ENCODE data around the gene ZNF684. TPM values are rescaled to one million over a fixed set of nuclear protein-coding genes. Genes with fewer than 3 reads are reported as not detected.
"Not testable (repeated sequence)": the region's sequence is repeated elsewhere in the genome, so short reads cannot be mapped to it uniquely, and the experiment has no call there.

The ZNF684 gene
- polyA plus RNA-seq, 1 donor: 5.6 TPM

DNA sequence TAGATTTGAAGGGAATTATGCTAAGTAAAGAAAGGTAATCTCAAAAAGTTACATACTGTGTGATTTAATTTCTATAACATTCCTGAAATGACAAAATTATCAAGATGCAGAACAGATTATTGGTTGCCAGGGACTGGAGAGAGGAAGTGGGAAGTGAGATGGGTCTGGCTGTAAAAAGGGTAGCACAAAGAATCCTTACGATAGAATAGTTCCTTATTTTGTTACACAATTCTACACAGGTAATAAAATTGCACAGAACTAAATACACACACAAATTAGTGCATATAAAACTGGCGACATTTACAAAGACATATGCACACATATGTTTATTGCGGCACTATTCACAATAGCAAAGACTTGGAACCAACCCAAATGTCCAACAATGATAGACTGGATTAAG, 33.5 kb downstream of the ZNF684 start:
- no peaks in the 10 kb centered on the region for H3K36me3 ChIP-seq (ENCODE audit: control insufficient read depth, insufficient read depth, low read length)
- H3K9me3 ChIP-seq (ENCODE audit: control insufficient read depth, low read depth, low read length): no peaks in the 10 kb centered on the region
- no peak overlapping the region for H3K4me3 ChIP-seq (ENCODE audit: low read length)
- no peaks in the 10 kb centered on the region for H3K27me3 ChIP-seq (ENCODE audit: control insufficient read depth, insufficient read depth, low read length)
- no peaks in the 10 kb centered on the region for H3K4me1 ChIP-seq (ENCODE audit: control insufficient read depth, insufficient read depth, low read length)
- WGBS (ENCODE audit: insufficient coverage, low lambda C conversion rate): no CpG with 5 or more reads among the region's 3 CpGs
- no peak for DNase-seq
- H3K27ac ChIP-seq (ENCODE audit: low read length): no peak overlapping the region

DNA sequence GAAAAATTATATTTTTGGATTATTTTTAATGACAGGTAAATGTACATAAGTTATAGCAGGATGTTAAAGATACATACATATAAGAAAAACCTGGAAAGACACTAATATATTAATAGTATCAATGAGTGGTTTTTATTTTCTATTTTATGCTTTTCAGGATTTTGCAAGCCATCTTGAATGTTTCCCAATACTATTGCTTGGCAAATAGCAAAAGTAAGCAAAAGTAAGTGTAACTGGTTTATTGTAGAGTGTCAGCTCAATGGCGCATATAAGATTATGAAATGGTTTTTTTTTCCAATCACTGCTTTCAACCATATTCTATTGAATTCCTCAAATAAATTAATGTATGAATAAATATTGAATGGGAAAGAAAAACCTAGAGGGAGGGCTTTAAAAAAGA, 36.4 kb downstream of the ZNF684 start:
- Histone ChIP-seq H3K27ac (ENCODE audit: low read length) (no peak overlapping the region), H3K4me3 (ENCODE audit: low read length) (no peak overlapping the region), H3K27me3 (ENCODE audit: control insufficient read depth, insufficient read depth, low read length) (no peaks in the 10 kb centered on the region), H3K36me3 (ENCODE audit: control insufficient read depth, insufficient read depth, low read length) (no peaks in the 10 kb centered on the region), H3K9me3 (ENCODE audit: control insufficient read depth, low read depth, low read length) (no peaks in the 10 kb centered on the region), H3K4me1 (ENCODE audit: control insufficient read depth, insufficient read depth, low read length) (no peaks in the 10 kb centered on the region)
- 80% methylated on average over 1 of the region's 1 CpG for WGBS (ENCODE audit: insufficient coverage, low lambda C conversion rate)
- no peak for DNase-seq

DNA sequence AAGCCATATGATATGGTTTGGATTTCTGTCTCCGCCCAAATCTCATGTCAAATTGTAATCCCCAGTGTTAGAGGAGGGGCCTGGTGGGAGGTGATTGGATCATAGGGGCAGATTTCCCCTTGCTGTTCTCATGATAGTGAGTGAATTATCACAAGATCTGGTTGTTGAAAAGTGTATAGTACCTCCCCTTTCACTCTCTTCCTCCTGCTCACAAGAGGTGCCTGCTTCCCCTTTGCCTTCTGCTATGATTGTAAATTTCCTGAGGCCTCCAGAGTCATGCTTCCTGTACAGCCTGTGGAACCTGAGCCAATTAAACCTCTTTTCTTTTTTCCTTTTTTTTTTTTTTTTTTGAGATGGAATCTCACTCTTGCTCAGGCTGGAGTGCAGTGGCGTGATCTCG, 43.4 kb downstream of the ZNF684 start:
- H3K27me3 ChIP-seq (ENCODE audit: control insufficient read depth, insufficient read depth, low read length); H3K4me1 ChIP-seq (ENCODE audit: control insufficient read depth, insufficient read depth, low read length); H3K4me3 ChIP-seq (ENCODE audit: low read length); H3K9me3 ChIP-seq (ENCODE audit: control insufficient read depth, low read depth, low read length); H3K36me3 ChIP-seq (ENCODE audit: control insufficient read depth, insufficient read depth, low read length); H3K27ac ChIP-seq (ENCODE audit: low read length): not testable (repeated sequence)
- DNase-seq: peak in 1 of 2 donors; percentile 6
- no CpG with 5 or more reads among the region's 3 CpGs for WGBS (ENCODE audit: insufficient coverage, low lambda C conversion rate)

DNA sequence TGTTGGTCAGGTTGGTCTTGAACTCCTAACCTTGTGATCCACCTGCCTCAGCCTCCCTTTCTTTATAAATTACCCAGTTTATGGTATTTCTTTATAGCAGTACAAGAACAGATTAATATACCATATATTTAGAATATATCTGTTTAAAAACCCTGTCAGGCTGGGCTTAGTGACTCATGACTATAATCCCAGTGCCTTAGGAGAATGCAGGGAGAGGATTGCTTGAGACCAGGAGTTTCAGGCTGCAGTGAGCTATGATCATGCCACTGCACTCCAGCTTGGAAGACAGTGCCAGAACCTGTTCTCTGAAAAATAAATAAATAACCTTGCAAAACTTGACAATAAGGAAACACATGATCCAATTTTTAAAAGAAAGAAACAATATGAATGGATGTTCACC, 43.9 kb downstream of the ZNF684 start:
- H3K4me1 ChIP-seq (ENCODE audit: control insufficient read depth, insufficient read depth, low read length): no peaks in the 10 kb centered on the region
- no peaks in the 10 kb centered on the region for H3K36me3 ChIP-seq (ENCODE audit: control insufficient read depth, insufficient read depth, low read length)
- H3K4me3 ChIP-seq (ENCODE audit: low read length): no peak overlapping the region
- no peak overlapping the region for H3K27ac ChIP-seq (ENCODE audit: low read length)
- H3K9me3 ChIP-seq (ENCODE audit: control insufficient read depth, low read depth, low read length): no peaks in the 10 kb centered on the region
- no peaks in the 10 kb centered on the region for H3K27me3 ChIP-seq (ENCODE audit: control insufficient read depth, insufficient read depth, low read length)
- no peak for DNase-seq

DNA sequence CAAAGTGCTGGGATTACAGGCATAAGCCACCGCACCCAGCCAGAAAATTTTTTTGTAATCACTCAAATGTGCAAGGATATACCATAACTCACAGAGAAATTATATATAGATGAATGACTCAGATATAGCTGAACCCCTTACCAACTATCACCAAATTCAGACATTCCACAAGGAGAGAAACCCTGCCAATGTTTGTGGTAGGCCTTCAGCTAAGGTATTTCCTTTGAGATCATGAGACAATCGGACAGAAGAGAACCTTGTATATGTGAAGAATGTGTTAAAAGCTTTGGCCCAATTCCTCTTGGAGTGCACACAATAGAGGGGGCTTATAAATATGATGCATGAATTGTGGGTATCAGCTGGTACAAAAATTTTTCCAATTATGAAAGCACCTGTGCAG, 50.7 kb downstream of the ZNF684 start:
- DNase-seq: no peak
- no CpG with 5 or more reads among the region's 2 CpGs for WGBS (ENCODE audit: insufficient coverage, low lambda C conversion rate)
- no peaks in the 10 kb centered on the region for H3K36me3 ChIP-seq (ENCODE audit: control insufficient read depth, insufficient read depth, low read length)
- no peaks in the 10 kb centered on the region for H3K4me1 ChIP-seq (ENCODE audit: control insufficient read depth, insufficient read depth, low read length)
- H3K27me3 ChIP-seq (ENCODE audit: control insufficient read depth, insufficient read depth, low read length): peaks cover 7% of the 10 kb centered on the region
- H3K9me3 ChIP-seq (ENCODE audit: control insufficient read depth, low read depth, low read length): no peaks in the 10 kb centered on the region
- no peak overlapping the region for H3K27ac ChIP-seq (ENCODE audit: low read length)
- H3K4me3 ChIP-seq (ENCODE audit: low read length): no peak overlapping the region

DNA sequence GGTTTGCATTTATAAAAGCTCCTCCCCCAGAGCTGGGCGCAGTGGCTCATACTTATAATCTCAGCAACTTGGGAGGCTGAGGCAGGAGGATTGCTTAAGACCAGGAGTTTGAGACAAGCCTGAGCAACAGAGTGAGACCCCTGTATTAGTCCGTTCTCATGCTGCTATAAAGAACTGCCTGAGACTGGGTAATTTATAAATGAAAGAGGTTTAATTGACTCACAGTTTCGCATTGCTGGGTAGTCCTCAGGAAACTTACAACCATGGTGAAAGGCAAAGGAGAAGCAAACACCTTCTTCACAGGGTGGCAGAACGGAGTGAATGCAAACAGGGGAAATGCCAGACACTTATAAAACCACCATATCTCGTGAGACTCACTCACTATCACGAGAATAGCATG, 52.5 kb downstream of the ZNF684 start:
- H3K36me3 ChIP-seq (ENCODE audit: control insufficient read depth, insufficient read depth, low read length): no peaks in the 10 kb centered on the region
- no peaks in the 10 kb centered on the region for H3K4me1 ChIP-seq (ENCODE audit: control insufficient read depth, insufficient read depth, low read length)
- H3K9me3 ChIP-seq (ENCODE audit: control insufficient read depth, low read depth, low read length): no peaks in the 10 kb centered on the region
- H3K27ac ChIP-seq (ENCODE audit: low read length): no peak overlapping the region
- DNase-seq: no peak
- H3K4me3 ChIP-seq (ENCODE audit: low read length): no peak overlapping the region
- 80% methylated on average over 1 of the region's 6 CpGs for WGBS (ENCODE audit: insufficient coverage, low lambda C conversion rate)
- H3K27me3 ChIP-seq (ENCODE audit: control insufficient read depth, insufficient read depth, low read length): peaks cover 7% of the 10 kb centered on the region

DNA sequence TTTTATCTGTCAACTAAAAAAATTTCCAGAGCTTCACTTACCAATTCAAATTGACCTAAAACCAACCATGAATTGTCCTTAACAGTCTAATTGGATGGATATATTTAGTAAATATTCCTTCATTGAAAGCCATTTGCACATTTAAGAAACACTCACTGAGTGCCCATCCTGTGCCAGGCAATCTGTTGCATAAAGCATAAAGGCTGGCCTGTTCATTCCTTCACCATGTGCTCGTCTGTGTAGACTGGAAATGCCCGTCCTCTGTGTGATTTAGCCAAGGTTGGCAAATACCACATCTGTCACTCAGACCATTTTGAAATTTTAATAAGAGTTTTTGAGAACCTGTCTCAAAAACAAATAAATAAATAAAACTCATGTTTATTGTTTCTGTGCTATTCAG, 57.1 kb downstream of the ZNF684 start:
- no CpG with 5 or more reads among the region's 2 CpGs for WGBS (ENCODE audit: insufficient coverage, low lambda C conversion rate)
- no peak overlapping the region for H3K27ac ChIP-seq (ENCODE audit: low read length)
- no peaks in the 10 kb centered on the region for H3K9me3 ChIP-seq (ENCODE audit: control insufficient read depth, low read depth, low read length)
- no peak overlapping the region for H3K4me3 ChIP-seq (ENCODE audit: low read length)
- no peaks in the 10 kb centered on the region for H3K4me1 ChIP-seq (ENCODE audit: control insufficient read depth, insufficient read depth, low read length)
- no peaks in the 10 kb centered on the region for H3K36me3 ChIP-seq (ENCODE audit: control insufficient read depth, insufficient read depth, low read length)
- no peak for DNase-seq
- peaks cover 7% of the 10 kb centered on the region for H3K27me3 ChIP-seq (ENCODE audit: control insufficient read depth, insufficient read depth, low read length)

DNA sequence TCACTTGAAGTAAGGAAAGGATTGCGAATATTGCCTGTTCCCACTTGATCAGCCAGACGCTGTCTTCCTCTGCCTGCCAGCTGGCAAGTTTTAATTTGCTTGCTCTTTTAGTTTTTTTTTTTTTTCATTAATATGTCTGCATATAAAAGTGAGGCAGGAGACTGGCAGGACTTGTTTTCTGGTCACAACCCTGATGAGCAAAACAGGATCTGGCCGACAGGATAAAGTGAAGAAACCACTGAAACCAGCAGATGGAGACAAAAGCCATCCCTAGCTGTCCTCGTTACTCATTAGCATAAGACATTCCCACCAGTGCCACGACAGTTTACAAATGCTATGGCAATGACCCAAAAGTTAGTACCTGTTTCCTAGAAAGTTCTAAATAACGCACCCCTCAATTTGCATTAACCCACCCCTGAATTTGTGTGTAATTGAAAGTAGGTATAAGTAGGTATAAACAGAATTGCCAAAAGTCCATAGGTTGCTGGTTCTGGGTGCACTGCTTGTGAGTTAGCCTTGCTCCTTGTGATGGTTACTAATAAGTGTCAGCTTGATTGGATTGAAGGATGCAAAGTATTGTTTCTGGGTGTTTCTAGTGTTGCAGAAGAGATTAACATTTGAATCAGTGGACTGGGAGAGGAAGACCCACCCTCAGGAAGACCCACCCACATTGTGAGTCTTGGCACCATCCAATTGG, 60.8 kb downstream of the ZNF684 start:
- Histone ChIP-seq H3K27me3 (ENCODE audit: control insufficient read depth, insufficient read depth, low read length) (no peaks in the 10 kb centered on the region), H3K4me1 (ENCODE audit: control insufficient read depth, insufficient read depth, low read length) (no peaks in the 10 kb centered on the region), H3K4me3 (ENCODE audit: low read length) (no peak overlapping the region), H3K9me3 (ENCODE audit: control insufficient read depth, low read depth, low read length) (no peaks in the 10 kb centered on the region), H3K27ac (ENCODE audit: low read length) (no peak overlapping the region), H3K36me3 (ENCODE audit: control insufficient read depth, insufficient read depth, low read length) (no peaks in the 10 kb centered on the region)
- WGBS (ENCODE audit: insufficient coverage, low lambda C conversion rate): no CpG with 5 or more reads among the region's 6 CpGs
- peak in 1 of 2 donors; percentile 11 for DNase-seq

DNA sequence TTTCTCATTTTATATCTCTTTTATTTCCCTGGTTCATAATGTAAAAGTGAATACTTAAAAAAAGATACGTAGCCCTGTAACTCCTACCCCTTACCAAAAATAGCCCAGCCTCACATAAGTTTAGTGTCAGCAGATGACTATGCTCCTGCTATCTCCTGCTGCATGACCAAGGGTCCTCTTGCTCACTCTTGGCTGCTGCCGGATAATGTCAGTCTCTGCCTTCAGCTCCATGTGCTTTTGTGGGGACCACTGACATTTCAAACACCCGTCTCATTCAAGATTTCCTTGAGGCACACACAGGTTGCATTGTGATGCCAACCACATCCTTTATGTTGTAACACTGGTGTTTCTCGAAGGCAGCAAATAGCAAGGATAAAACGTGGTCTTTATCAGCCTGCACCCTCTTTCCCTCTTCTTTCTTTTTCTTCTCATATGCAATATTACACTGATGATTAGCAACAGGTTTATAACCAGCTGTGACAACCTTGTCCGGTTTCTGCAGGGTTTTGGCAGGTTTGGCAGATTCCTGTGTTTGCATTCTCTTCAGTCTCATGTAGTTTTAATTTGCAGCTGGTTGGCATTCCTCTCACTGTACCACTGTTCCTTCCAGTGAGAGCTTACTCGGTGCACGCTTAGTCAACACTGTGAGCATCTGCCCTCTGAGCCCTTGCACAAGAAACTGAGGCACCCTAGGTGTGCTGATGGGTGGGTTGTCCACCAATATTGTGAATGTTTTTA, 62.2 kb downstream of the ZNF684 start:
- Histone ChIP-seq H3K4me3 (ENCODE audit: low read length) (no peak overlapping the region), H3K27me3 (ENCODE audit: control insufficient read depth, insufficient read depth, low read length) (no peaks in the 10 kb centered on the region), H3K9me3 (ENCODE audit: control insufficient read depth, low read depth, low read length) (no peaks in the 10 kb centered on the region), H3K27ac (ENCODE audit: low read length) (no peak overlapping the region), H3K36me3 (ENCODE audit: control insufficient read depth, insufficient read depth, low read length) (no peaks in the 10 kb centered on the region), H3K4me1 (ENCODE audit: control insufficient read depth, insufficient read depth, low read length) (no peaks in the 10 kb centered on the region)
- 60% methylated on average over 1 of the region's 8 CpGs for WGBS (ENCODE audit: insufficient coverage, low lambda C conversion rate)
- DNase-seq: no peak

DNA sequence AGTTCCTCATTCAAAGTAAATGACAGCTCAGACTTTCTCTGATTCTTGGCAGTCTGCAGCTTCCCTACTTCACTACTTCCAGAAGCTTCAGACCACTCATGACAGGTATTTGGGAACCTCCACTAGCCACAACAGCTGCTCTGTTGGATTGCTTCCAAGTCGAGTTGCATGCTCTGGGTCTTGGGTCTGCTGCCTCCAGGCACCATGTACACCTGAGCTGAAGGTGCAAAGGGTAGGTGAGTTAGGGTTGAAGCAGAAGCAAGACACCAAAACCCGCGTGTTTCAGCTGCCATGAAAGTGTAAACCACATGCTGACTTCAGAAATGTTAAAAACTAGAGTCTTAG, 62.7 kb downstream of the ZNF684 start:
- WGBS (ENCODE audit: insufficient coverage, low lambda C conversion rate): no CpG with 5 or more reads among the region's 3 CpGs
- no peak for DNase-seq
- Histone ChIP-seq H3K36me3 (ENCODE audit: control insufficient read depth, insufficient read depth, low read length) (no peaks in the 10 kb centered on the region), H3K27me3 (ENCODE audit: control insufficient read depth, insufficient read depth, low read length) (no peaks in the 10 kb centered on the region), H3K27ac (ENCODE audit: low read length) (no peak overlapping the region), H3K9me3 (ENCODE audit: control insufficient read depth, low read depth, low read length) (no peaks in the 10 kb centered on the region), H3K4me1 (ENCODE audit: control insufficient read depth, insufficient read depth, low read length) (no peaks in the 10 kb centered on the region), H3K4me3 (ENCODE audit: low read length) (no peak overlapping the region)

DNA sequence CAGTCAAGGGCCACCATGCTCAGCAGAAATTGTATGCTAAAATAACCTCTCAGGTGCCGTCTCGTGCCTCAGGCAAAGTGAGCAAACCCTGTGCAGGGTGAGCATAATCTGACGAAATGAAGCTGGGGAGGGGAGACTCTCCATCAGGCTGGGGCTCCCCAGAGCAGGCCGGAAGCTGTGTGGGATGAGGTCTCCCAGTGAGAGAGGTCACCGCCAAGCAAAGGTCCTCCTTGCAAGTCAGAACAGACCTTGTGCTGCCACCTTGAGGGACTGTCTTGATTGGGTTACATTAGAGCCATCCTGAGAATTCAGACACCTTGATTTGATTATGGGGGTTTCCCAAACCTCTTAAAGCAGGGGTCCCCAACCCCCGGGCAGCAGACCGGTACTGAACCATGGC, 64.2 kb downstream of the ZNF684 start:
- no peaks in the 10 kb centered on the region for H3K4me1 ChIP-seq (ENCODE audit: control insufficient read depth, insufficient read depth, low read length)
- no peaks in the 10 kb centered on the region for H3K36me3 ChIP-seq (ENCODE audit: control insufficient read depth, insufficient read depth, low read length)
- H3K4me3 ChIP-seq (ENCODE audit: low read length): no peak overlapping the region
- H3K27me3 ChIP-seq (ENCODE audit: control insufficient read depth, insufficient read depth, low read length): no peaks in the 10 kb centered on the region
- H3K9me3 ChIP-seq (ENCODE audit: control insufficient read depth, low read depth, low read length): no peaks in the 10 kb centered on the region
- WGBS (ENCODE audit: insufficient coverage, low lambda C conversion rate): no CpG with 5 or more reads among the region's 7 CpGs
- DNase-seq: no peak
- no peak overlapping the region for H3K27ac ChIP-seq (ENCODE audit: low read length)

Data from large intestine (tissue), 3 donors.